GM12874 (cell line): ENCODE results near the gene OR51G1.
"Not testable (repeated sequence)": the region's sequence is repeated elsewhere in the genome, so short reads cannot be mapped to it uniquely, and the experiment has no call there.

Source experiments
- TF ChIP-seq, protein P1 (sequence below): IDR thresholded peaks from 2 replicates; pipeline ENCODE4 v1.5.1; 2011; ENCODE audit warnings: low read depth, mild to moderate bottlenecking, control low read depth, low read length, moderate library complexity; ENCODE audit not compliant: insufficient read depth

The OR51G1 gene

GRCh38 chr11:4924239-4924638 is at the start of gene OR51G1:
Gene OR51G1 (minus strand): TSS chr11:4924339. CDS start chr11:4924339, 0 bp downstream.
- TF ChIP-seq, protein P1, sequence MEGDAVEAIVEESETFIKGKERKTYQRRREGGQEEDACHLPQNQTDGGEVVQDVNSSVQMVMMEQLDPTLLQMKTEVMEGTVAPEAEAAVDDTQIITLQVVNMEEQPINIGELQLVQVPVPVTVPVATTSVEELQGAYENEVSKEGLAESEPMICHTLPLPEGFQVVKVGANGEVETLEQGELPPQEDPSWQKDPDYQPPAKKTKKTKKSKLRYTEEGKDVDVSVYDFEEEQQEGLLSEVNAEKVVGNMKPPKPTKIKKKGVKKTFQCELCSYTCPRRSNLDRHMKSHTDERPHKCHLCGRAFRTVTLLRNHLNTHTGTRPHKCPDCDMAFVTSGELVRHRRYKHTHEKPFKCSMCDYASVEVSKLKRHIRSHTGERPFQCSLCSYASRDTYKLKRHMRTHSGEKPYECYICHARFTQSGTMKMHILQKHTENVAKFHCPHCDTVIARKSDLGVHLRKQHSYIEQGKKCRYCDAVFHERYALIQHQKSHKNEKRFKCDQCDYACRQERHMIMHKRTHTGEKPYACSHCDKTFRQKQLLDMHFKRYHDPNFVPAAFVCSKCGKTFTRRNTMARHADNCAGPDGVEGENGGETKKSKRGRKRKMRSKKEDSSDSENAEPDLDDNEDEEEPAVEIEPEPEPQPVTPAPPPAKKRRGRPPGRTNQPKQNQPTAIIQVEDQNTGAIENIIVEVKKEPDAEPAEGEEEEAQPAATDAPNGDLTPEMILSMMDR = no peak

- TF ChIP-seq, protein P1 = no peak
These were observed 38.7 kb upstream of the OR51G1 start for GRCh38 chr11:4962816-4963215.

DNA sequence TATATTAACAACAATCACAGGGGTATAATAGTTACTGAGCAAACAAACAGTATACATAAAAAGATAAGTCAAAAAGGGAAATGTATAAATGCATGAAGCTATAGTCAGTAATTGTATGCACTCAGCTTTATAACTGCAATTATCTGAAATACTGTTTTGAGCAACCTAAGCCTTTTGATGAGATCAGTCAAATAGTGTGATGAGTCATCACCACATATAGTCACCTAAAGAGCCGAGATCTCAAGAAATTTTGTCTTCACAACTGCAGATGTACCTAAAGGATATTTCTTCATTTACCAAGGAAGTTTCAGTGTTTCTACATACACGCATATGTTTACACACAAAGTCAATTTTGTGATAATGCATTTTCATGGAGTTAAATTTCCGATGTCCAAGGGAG is 36.7 kb upstream of the OR51G1 start:
- TF ChIP-seq, protein P1 = no peak

DNA sequence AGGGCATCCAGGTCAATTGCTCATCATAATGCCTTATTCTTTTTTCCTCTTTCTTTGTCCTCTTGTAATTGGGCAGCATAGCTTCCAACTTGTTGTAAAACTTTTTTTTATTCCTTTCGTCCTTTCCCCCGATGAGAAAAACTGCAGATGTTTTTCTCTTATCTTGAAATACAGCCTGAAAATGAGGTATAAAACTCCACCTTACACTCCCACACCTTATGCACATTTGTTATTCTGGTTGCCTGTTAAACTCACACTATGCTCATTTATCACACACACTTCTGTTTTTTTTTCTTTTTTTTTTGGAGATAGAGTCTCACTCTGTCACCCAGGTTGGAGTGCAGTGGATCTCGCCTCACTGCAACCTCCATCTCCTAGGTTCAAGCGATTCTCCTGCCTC is 33.3 kb upstream of the OR51G1 start:
- TF ChIP-seq, protein P1 = no peak

DNA sequence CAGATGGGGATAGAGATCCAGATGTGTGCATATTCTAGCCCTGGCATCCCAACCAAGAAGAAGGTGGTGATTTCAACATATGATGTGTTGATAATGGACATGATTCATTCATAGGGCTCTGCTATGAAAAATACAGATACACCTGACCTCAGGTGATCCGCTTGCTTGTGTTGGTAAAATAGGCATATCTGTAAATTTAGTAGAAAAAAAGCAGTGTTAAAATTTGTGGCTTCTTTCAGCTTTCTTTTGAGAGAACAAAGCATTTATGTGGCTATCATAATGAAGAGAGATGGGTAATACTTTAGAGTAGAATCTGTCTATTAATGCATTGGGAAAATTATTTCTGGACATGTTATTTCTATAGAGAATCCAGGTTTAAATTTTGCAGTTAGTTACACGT is 31.5 kb upstream of the OR51G1 start, which contains the start of gene OR51A2:
Gene OR51A2, minus strand, starts transcription at position 101 of the 400 bp plus-strand sequence. Its CDS starts 0 bp downstream, at position 101.
- TF ChIP-seq, protein P1 = not testable (repeated sequence)

- TF ChIP-seq, protein P1 = no peak
These were observed 23.4 kb upstream of the OR51G1 start, which contains the start of gene OR51A4 for GRCh38 chr11:4947505-4947904. Gene OR51A4 (minus strand): TSS chr11:4947605. CDS start chr11:4947100, 505 bp downstream.

- TF ChIP-seq, protein P1 = no peak
These were observed 12.6 kb upstream of the OR51G1 start for GRCh38 chr11:4936745-4937144.

DNA sequence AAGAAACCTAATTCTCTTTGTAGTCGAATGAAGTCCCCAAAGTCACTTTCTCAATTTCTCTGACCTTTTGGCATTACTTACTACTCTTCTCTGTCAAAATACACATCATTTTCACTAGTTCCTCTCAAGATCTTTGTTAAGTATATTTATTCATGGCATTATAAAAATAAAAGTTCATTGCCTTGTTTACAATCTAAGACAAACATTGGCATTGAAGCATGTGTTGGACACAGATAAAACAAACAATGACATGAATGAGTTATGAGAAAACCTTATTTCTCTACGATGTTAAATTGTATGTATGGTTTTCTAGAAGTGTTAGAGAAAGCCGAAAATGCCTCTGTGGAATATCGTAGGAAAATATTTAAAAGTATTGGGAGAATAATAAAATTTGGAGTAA is 8.6 kb upstream of the OR51G1 start:
- TF ChIP-seq, protein P1 = no peak
